PC-3 (cell line): ENCODE data around the gene TBC1D32. TPM values are rescaled to one million over a fixed set of nuclear protein-coding genes. Genes with fewer than 3 reads are reported as not detected.
"Not testable (repeated sequence)": the region's sequence is repeated elsewhere in the genome, so short reads cannot be mapped to it uniquely, and the experiment has no call there.

Experiments used
- ATAC-seq: fragments of 200-7000 bp; cut with Tn5 transposase; 2 replicates; pipeline ENCODE4 v1.9.1; 2020; ENCODE audit warnings: mild to moderate bottlenecking, moderate library complexity
- BruUV-seq: library from RNA; stranded (reverse); fragments of 400-500 nt; replicated peaks from 2 replicates; lab custom pipeline; 2021; lab: Mats Ljungman, UMichigan
- CTCF ChIA-PET: fragments of 300-600 bp; sonication (Branson Sonifier 250); formaldehyde crosslinking; loops from one replicate; lab custom pipeline; 2022; ENCODE audit warnings: antibody characterized with exemption; lab: Charles Lee
- POLR2A ChIA-PET: fragments of 300-600 bp; sonication (Branson Sonifier 250); formaldehyde crosslinking; loops from one replicate; lab custom pipeline; 2022; ENCODE audit warnings: antibody characterized with exemption; ENCODE audit not compliant: unreplicated experiment; lab: Charles Lee
- DNase-seq: peaks from one replicate; pipeline ENCODE4 v3.0.0-alpha.2; 2015
- H2AFZ ChIP-seq: fragments of 300-600 bp; sonication (generic); 2 replicates; pipeline ENCODE4 v1.6.0; 2016; ENCODE audit warnings: antibody characterized with exemption, low read length
- H3F3A ChIP-seq: fragments of 300-600 bp; sonication (generic); one replicate; pipeline ENCODE4 v1.6.0; 2017; ENCODE audit warnings: antibody characterized with exemption, low read length, control low read depth, mild to moderate bottlenecking; ENCODE audit not compliant: unreplicated experiment
- H3K27ac ChIP-seq: fragments of 300-600 bp; sonication (generic); 2 replicates; pipeline ENCODE4 v1.5.1; 2016; ENCODE audit warnings: mild to moderate bottlenecking, low read length
- H3K27me3 ChIP-seq: fragments of 300-600 bp; sonication (generic); 2 replicates; pipeline ENCODE4 v1.6.1; 2016; ENCODE audit warnings: low read length, mixed read lengths
- H3K36me3 ChIP-seq: fragments of 300-600 bp; sonication (generic); 2 replicates; pipeline ENCODE4 v1.6.1; 2016; ENCODE audit warnings: low read depth, mixed run types, low read length, mixed read lengths
- H3K4me1 ChIP-seq: fragments of 300-600 bp; sonication (generic); 2 replicates; pipeline ENCODE4 v1.5.1; 2016; ENCODE audit warnings: low read length; ENCODE audit not compliant: insufficient read depth
- H3K4me2 ChIP-seq: fragments of 300-600 bp; sonication (generic); 2 replicates; pipeline ENCODE4 v1.6.0; 2016; ENCODE audit warnings: low read length
- H3K4me3 ChIP-seq: fragments of 300-600 bp; sonication (generic); 2 replicates; pipeline ENCODE4 v1.5.1; 2016; ENCODE audit warnings: mild to moderate bottlenecking, low read length, mixed read lengths
- H3K79me2 ChIP-seq: fragments of 300-600 bp; sonication (generic); 2 replicates; pipeline ENCODE4 v1.6.1; 2017; ENCODE audit warnings: low read length, mixed read lengths
- H3K9ac ChIP-seq: fragments of 300-600 bp; sonication (generic); 2 replicates; pipeline ENCODE4 v1.6.0; 2016; ENCODE audit warnings: mild to moderate bottlenecking, low read length
- H3K9me2 ChIP-seq: fragments of 300-600 bp; sonication (generic); replicated peaks from 2 replicates; pipeline ENCODE4 v1.6.1; 2016; ENCODE audit warnings: mixed run types, low read length, mixed read lengths
- H3K9me3 ChIP-seq: fragments of 300-600 bp; sonication (generic); 2 replicates; pipeline ENCODE4 v1.6.1; 2016; ENCODE audit warnings: low read length, mixed read lengths
- H4K20me1 ChIP-seq: fragments of 300-600 bp; sonication (generic); 2 replicates; pipeline ENCODE4 v1.6.1; 2016; ENCODE audit warnings: low read length, mixed read lengths
- EZH2 ChIP-seq: fragments of 300-600 bp; sonication (generic); IDR thresholded peaks from one replicate; pipeline ENCODE4 v1.6.1; 2017; ENCODE audit warnings: antibody characterized with exemption, mild to moderate bottlenecking, low read length; ENCODE audit not compliant: unreplicated experiment
- EZH2phosphoT487 ChIP-seq: fragments of 300-600 bp; sonication (generic); IDR thresholded peaks from 2 replicates; pipeline ENCODE4 v1.6.1; 2018; ENCODE audit warnings: mild to moderate bottlenecking, antibody characterized with exemption, low read length, borderline replicate concordance
- intact Hi-C: fragments of 100-400 bp; cut with micrococcal nuclease; formaldehyde crosslinking; loops from 2 replicates; pipeline ENCODE4 v1.9.0; 2023
- total RNA-seq: library from RNA; depleted of rRNA; stranded (reverse); fragments of >200 nt; gene quantifications from 2 replicates; pipeline ENCODE4 v1.2.3, GENCODE V29; 2014
- TF ChIP-seq, protein P1 (sequence below): fragments of 300-600 bp; sonication (generic); conservative IDR thresholded peaks from 2 replicates; pipeline ENCODE4 v1.5.1; 2017; ENCODE audit warnings: antibody characterized with exemption, low read depth, mild to moderate bottlenecking, low read length

Gene TBC1D32
- total RNA-seq, 1 experiment from 2014 or later = 2.7 TPM

GRCh38 chr6:121311814-121312213 lies 22.5 kb downstream of the TBC1D32 start:
- H3K4me1 ChIP-seq, BruUV-seq, H3K4me2 ChIP-seq, H3K9me2 ChIP-seq, H3K9me3 ChIP-seq, H3F3A ChIP-seq, H4K20me1 ChIP-seq, CTCF ChIA-PET, H3K36me3 ChIP-seq, POLR2A ChIA-PET, H3K79me2 ChIP-seq, H2AFZ ChIP-seq, H3K9ac ChIP-seq, H3K27me3 ChIP-seq, ATAC-seq, H3K4me3 ChIP-seq, DNase-seq, H3K27ac ChIP-seq: not testable (repeated sequence)
- intact Hi-C loops = loop anchor here (10.0 kb wide), 1 partner anchor 723 kb away; no protein-coding TSS in a partner anchor

GRCh38 chr6:121310495-121310894 lies 23.8 kb downstream of the TBC1D32 start:
- TF ChIP-seq, protein P1, sequence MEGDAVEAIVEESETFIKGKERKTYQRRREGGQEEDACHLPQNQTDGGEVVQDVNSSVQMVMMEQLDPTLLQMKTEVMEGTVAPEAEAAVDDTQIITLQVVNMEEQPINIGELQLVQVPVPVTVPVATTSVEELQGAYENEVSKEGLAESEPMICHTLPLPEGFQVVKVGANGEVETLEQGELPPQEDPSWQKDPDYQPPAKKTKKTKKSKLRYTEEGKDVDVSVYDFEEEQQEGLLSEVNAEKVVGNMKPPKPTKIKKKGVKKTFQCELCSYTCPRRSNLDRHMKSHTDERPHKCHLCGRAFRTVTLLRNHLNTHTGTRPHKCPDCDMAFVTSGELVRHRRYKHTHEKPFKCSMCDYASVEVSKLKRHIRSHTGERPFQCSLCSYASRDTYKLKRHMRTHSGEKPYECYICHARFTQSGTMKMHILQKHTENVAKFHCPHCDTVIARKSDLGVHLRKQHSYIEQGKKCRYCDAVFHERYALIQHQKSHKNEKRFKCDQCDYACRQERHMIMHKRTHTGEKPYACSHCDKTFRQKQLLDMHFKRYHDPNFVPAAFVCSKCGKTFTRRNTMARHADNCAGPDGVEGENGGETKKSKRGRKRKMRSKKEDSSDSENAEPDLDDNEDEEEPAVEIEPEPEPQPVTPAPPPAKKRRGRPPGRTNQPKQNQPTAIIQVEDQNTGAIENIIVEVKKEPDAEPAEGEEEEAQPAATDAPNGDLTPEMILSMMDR = no peak
- TF ChIP-seq EZH2phosphoT487 (no peak), EZH2 (no peak)
- H2AFZ ChIP-seq = no peak overlapping the region
- ChIA-PET POLR2A (no interaction called here), CTCF (no interaction called here)
- ATAC-seq (no peak), DNase-seq (no peak)
- H3K4me3 ChIP-seq = no peak overlapping the region
- no peaks in the 10 kb centered on the region for H3K27me3 ChIP-seq
- H3K9me2 ChIP-seq = no peaks in the 10 kb centered on the region
- no peaks in the 10 kb centered on the region for H3F3A ChIP-seq
- H4K20me1 ChIP-seq = no peaks in the 10 kb centered on the region
- no peak overlapping the region for H3K4me2 ChIP-seq
- H3K79me2 ChIP-seq = no peaks in the 10 kb centered on the region
- intact Hi-C loops = loop anchor here (10.0 kb wide), 1 partner anchor 724 kb away; no protein-coding TSS in a partner anchor
- no TSS peak for BruUV-seq
- H3K9me3 ChIP-seq = no peaks in the 10 kb centered on the region
- no peak overlapping the region for H3K9ac ChIP-seq
- no peaks in the 10 kb centered on the region for H3K36me3 ChIP-seq
- no peaks in the 10 kb centered on the region for H3K4me1 ChIP-seq
- H3K27ac ChIP-seq = no peak overlapping the region

- no TSS peak for BruUV-seq
- no peak overlapping the region for H2AFZ ChIP-seq
These were observed 24.4 kb downstream of the TBC1D32 start for GRCh38 chr6:121309768-121310469.

More at GRCh38 chr6:121309768-121310469, 24.4 kb downstream of the TBC1D32 start:
- no peaks in the 10 kb centered on the region for H3K9me2 ChIP-seq
- no peak overlapping the region for H3K4me2 ChIP-seq
- TF ChIP-seq, protein P1 = no peak
- TF ChIP-seq EZH2phosphoT487 (no peak), EZH2 (no peak)
- no peaks in the 10 kb centered on the region for H3K9me3 ChIP-seq
- H3K36me3 ChIP-seq = no peaks in the 10 kb centered on the region
- H3F3A ChIP-seq = no peaks in the 10 kb centered on the region
- intact Hi-C loops = loop anchor here (10.0 kb wide), 1 partner anchor 725 kb away; no protein-coding TSS in a partner anchor
- no peak overlapping the region for H3K4me3 ChIP-seq
- no peaks in the 10 kb centered on the region for H3K27me3 ChIP-seq
- no peak overlapping the region for H3K9ac ChIP-seq
- no peaks in the 10 kb centered on the region for H4K20me1 ChIP-seq
- H3K4me1 ChIP-seq = no peaks in the 10 kb centered on the region
- H3K79me2 ChIP-seq = no peaks in the 10 kb centered on the region
- ATAC-seq = no peak
- ChIA-PET POLR2A (no interaction called here), CTCF (no interaction called here)
- DNase-seq = no peak
- no peak overlapping the region for H3K27ac ChIP-seq
